OCI-LY1 (cell line): Measurements from ENCODE around the gene TASL.
"Not testable (repeated sequence)": the region's sequence is repeated elsewhere in the genome, so short reads cannot be mapped to it uniquely, and the experiment has no call there.

Experiments
- H2AFZ ChIP-seq: fragments of 200-600 bp; sonication (generic), shearing (Covaris generic); 2 replicates; pipeline ENCODE4 v1.6.0; 2014; ENCODE audit warnings: antibody characterized with exemption, mild to moderate bottlenecking, low read length
- H3F3A ChIP-seq: fragments of 200-600 bp; sonication (generic), shearing (Covaris generic); 2 replicates; pipeline ENCODE4 v1.6.0; 2014; ENCODE audit warnings: mild to moderate bottlenecking, antibody characterized with exemption, low read length, moderate library complexity; ENCODE audit not compliant: insufficient read depth
- H3K27ac ChIP-seq: fragments of 200-600 bp; sonication (generic); 2 replicates; pipeline ENCODE4 v1.5.1; 2014; ENCODE audit warnings: low read length, mixed run types, mild to moderate bottlenecking, low read depth; ENCODE audit not compliant: poor library complexity, severe bottlenecking
- H3K27me3 ChIP-seq: fragments of 200-600 bp; sonication (generic); 2 replicates; pipeline ENCODE4 v1.6.0; 2014; ENCODE audit warnings: antibody characterized with exemption, mild to moderate bottlenecking, low read length, moderate library complexity; ENCODE audit not compliant: insufficient read depth
- H3K36me3 ChIP-seq: fragments of 200-600 bp; sonication (generic); 2 replicates; pipeline ENCODE4 v1.6.1; 2014; ENCODE audit warnings: mild to moderate bottlenecking, antibody characterized with exemption, low read length, moderate library complexity, mixed read lengths; ENCODE audit not compliant: insufficient read depth
- H3K4me1 ChIP-seq: fragments of 200-600 bp; sonication (generic); 2 replicates; pipeline ENCODE4 v1.5.1; 2014; ENCODE audit warnings: mild to moderate bottlenecking, low read length, moderate library complexity; ENCODE audit not compliant: insufficient read depth, severe bottlenecking
- H3K4me2 ChIP-seq: fragments of 200-600 bp; sonication (generic), shearing (Covaris generic); 2 replicates; pipeline ENCODE4 v1.6.1; 2014; ENCODE audit warnings: low read length
- H3K4me3 ChIP-seq: fragments of 200-600 bp; sonication (generic); 2 replicates; pipeline ENCODE4 v1.5.1; 2014; ENCODE audit warnings: low read length, low read depth, mild to moderate bottlenecking, mixed read lengths; ENCODE audit not compliant: poor library complexity, severe bottlenecking
- H3K79me2 ChIP-seq: fragments of 200-600 bp; shearing (Covaris generic); 2 replicates; pipeline ENCODE4 v1.6.1; 2016; ENCODE audit warnings: mixed run types, low read length, mixed read lengths; ENCODE audit not compliant: insufficient read depth
- H3K9ac ChIP-seq: fragments of 200-600 bp; sonication (generic), shearing (Covaris generic); 2 replicates; pipeline ENCODE4 v1.6.1; 2014; ENCODE audit warnings: mild to moderate bottlenecking, low read length, mixed read lengths
- H3K9me2 ChIP-seq: fragments of 200-600 bp; sonication (generic), shearing (Covaris generic); 2 replicates; pipeline ENCODE4 v1.6.1; 2014; ENCODE audit warnings: low read depth, mild to moderate bottlenecking, low read length, mixed read lengths
- H3K9me3 ChIP-seq: fragments of 200-600 bp; shearing (Covaris generic); 2 replicates; pipeline ENCODE4 v1.6.1; 2014; ENCODE audit warnings: low read length, mixed read lengths
- H4K20me1 ChIP-seq: fragments of 200-600 bp; sonication (generic), shearing (Covaris generic); 2 replicates; pipeline ENCODE4 v1.6.0; 2016; ENCODE audit warnings: mild to moderate bottlenecking, low read length; ENCODE audit not compliant: insufficient read depth
- EZH2 ChIP-seq: fragments of 200-600 bp; sonication (generic), shearing (Covaris generic); IDR thresholded peaks from 2 replicates; pipeline ENCODE4 v1.8.0; 2017; ENCODE audit warnings: borderline replicate concordance, mixed run types, mild to moderate bottlenecking, antibody characterized with exemption, low read length, moderate library complexity, mixed read lengths
- TF ChIP-seq, protein P1 (sequence below): fragments of 200-600 bp; sonication (generic), shearing (Covaris generic); IDR thresholded peaks from 2 replicates; pipeline ENCODE4 v1.5.1; 2017; ENCODE audit warnings: mild to moderate bottlenecking, antibody characterized with exemption, low read length, moderate library complexity, mixed read lengths

Gene TASL

DNA sequence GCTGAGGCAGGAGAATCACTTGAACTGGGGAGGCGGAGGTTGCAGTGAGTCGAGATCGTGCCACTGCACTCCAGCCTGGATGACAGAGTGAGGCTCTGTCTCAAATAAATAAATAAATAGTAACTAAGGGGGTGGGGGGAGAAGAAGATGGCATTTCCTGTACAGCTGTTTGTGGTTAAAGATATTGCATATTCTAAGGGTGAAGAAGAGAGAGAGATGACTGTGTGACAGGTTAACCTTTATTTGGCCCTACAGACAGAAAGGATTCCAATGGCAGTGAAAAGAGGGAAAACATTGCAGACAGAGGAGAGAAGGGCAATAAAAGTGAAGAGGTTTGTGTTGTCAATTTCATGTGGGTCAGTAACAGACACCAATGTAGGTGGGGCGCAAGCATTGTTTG lies 9.4 kb downstream of the TASL start:
- Histone ChIP-seq H3K27ac (no peak overlapping the region), H3K9me2 (no peaks in the 10 kb centered on the region), H3K9me3 (no peaks in the 10 kb centered on the region), H3K36me3 (peaks cover 47% of the 10 kb centered on the region), H3K79me2 (peaks cover 66% of the 10 kb centered on the region), H3K4me3 (no peak overlapping the region), H3K4me2 (peak overlapping the region; percentile 19; the same call in 1 of the 2 replicates), H4K20me1 (no peaks in the 10 kb centered on the region), H2AFZ (no peak overlapping the region), H3K9ac (no peak overlapping the region), H3K27me3 (no peaks in the 10 kb centered on the region), H3K4me1 (peaks cover 32% of the 10 kb centered on the region), H3F3A (no peaks in the 10 kb centered on the region)
- TF ChIP-seq, protein P1, sequence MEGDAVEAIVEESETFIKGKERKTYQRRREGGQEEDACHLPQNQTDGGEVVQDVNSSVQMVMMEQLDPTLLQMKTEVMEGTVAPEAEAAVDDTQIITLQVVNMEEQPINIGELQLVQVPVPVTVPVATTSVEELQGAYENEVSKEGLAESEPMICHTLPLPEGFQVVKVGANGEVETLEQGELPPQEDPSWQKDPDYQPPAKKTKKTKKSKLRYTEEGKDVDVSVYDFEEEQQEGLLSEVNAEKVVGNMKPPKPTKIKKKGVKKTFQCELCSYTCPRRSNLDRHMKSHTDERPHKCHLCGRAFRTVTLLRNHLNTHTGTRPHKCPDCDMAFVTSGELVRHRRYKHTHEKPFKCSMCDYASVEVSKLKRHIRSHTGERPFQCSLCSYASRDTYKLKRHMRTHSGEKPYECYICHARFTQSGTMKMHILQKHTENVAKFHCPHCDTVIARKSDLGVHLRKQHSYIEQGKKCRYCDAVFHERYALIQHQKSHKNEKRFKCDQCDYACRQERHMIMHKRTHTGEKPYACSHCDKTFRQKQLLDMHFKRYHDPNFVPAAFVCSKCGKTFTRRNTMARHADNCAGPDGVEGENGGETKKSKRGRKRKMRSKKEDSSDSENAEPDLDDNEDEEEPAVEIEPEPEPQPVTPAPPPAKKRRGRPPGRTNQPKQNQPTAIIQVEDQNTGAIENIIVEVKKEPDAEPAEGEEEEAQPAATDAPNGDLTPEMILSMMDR: no peak
- TF ChIP-seq EZH2: no peak

DNA sequence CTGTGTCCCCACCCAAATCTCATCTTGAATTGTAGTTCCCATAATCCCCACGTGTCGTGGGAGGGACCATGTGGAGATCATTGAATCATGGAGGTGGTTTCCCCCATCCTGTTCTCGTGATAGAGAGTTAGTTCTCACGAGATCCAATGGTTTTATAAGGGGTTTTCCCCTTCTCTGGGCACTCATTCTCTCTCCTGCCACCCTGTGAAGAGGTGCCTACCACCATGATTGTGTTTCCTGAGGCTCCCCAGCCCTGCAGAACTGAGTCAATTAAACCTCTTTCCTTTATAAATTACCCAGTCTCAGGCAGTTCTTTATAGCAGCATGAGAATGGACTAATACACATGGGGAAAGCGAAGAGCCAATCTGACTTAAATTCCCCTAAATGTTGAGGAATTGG lies 14.5 kb downstream of the TASL start:
- not testable (repeated sequence) for H3K4me2 ChIP-seq, H3K27me3 ChIP-seq, H3K9me3 ChIP-seq, H4K20me1 ChIP-seq, H3K9me2 ChIP-seq, H3K4me1 ChIP-seq, H3F3A ChIP-seq, H3K4me3 ChIP-seq, H2AFZ ChIP-seq, H3K27ac ChIP-seq, H3K9ac ChIP-seq
- peaks cover 38% of the 10 kb centered on the region for H3K79me2 ChIP-seq
- H3K36me3 ChIP-seq: peaks cover 69% of the 10 kb centered on the region

GRCh38 chrX:30561191-30561590 lies 16.4 kb downstream of the TASL start:
- H3K27me3 ChIP-seq: no peaks in the 10 kb centered on the region
- no peak overlapping the region for H3K27ac ChIP-seq
- peaks cover 69% of the 10 kb centered on the region for H3K36me3 ChIP-seq
- no peak overlapping the region for H3K4me3 ChIP-seq
- no peak for TF ChIP-seq EZH2
- TF ChIP-seq, protein P1: no peak
- no peaks in the 10 kb centered on the region for H3K9me3 ChIP-seq
- no peaks in the 10 kb centered on the region for H3K4me1 ChIP-seq
- H4K20me1 ChIP-seq: no peaks in the 10 kb centered on the region
- no peak overlapping the region for H2AFZ ChIP-seq
- no peaks in the 10 kb centered on the region for H3F3A ChIP-seq
- peaks cover 25% of the 10 kb centered on the region for H3K79me2 ChIP-seq
- H3K9ac ChIP-seq: no peak overlapping the region
- H3K9me2 ChIP-seq: no peaks in the 10 kb centered on the region
- no peak overlapping the region for H3K4me2 ChIP-seq

DNA sequence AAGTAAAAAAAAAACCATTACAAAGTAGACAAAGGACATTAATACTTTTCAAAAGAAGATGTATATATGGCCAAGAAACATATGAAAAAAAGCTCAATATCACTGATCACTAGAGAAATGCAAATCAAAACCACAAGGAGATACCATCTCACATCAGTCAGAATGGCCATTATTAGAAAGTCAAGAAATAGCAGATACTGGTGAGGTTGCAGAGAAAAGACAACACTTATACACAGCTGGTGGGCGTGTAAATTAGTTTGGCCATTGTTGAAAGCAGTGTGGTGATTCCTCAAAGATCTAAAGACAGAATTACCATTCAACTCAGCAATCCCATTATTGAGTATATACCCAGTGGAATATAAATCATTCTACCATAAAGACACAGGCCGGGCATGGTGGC lies 39.3 kb downstream of the TASL start:
- TF ChIP-seq, protein P1: no peak
- no peak for TF ChIP-seq EZH2
- no peak overlapping the region for H3K9ac ChIP-seq
- H4K20me1 ChIP-seq: no peaks in the 10 kb centered on the region
- H3K9me3 ChIP-seq: no peaks in the 10 kb centered on the region
- no peaks in the 10 kb centered on the region for H3K4me1 ChIP-seq
- H3K4me2 ChIP-seq: no peak overlapping the region
- H3F3A ChIP-seq: no peaks in the 10 kb centered on the region
- H3K36me3 ChIP-seq: no peaks in the 10 kb centered on the region
- H3K27ac ChIP-seq: no peak overlapping the region
- no peaks in the 10 kb centered on the region for H3K9me2 ChIP-seq
- H3K79me2 ChIP-seq: no peaks in the 10 kb centered on the region
- no peak overlapping the region for H3K4me3 ChIP-seq
- H2AFZ ChIP-seq: no peak overlapping the region
- no peaks in the 10 kb centered on the region for H3K27me3 ChIP-seq
